Activated naive CD4-positive, alpha-beta T cell (primary cell): ENCODE measurements around the gene STK16.
"Not testable (repeated sequence)": the region's sequence is repeated elsewhere in the genome, so short reads cannot be mapped to it uniquely, and the experiment has no call there.

Source experiments
- DNase-seq, 4 experiments: peaks; one replicate each; lab custom pipeline; 2025; lab: John Stamatoyannopoulos, UW

The STK16 gene

DNA sequence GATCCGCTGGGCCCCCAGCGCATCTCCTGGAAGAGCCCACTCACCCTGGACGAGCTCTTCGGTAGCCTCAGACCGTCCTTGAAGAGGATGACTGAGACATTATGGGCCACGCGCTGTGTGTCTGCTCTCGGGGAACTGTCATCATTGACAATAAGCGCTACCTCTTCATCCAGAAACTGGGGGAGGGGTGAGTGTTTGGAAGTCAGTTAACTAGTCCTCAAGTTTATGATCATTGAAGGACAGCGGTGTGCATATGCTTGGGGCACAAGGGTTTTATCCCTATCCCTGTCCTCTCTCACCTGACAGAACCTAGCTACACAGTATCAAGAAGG, 586 bp downstream of the STK16 start:
- no peak for DNase-seq

DNA sequence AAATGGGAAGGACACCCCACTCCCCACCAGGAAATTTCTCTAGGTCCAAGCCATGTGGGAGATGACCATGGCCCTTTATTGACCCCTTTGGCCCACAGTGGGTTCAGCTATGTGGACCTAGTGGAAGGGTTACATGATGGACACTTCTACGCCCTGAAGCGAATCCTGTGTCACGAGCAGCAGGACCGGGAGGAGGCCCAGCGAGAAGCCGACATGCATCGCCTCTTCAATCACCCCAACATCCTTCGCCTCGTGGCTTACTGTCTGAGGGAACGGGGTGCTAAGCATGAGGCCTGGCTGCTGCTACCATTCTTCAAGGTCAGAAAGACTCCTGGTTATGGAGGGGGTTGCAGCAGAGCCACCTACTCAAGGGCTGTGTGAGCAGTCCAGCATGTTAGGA, 1.3 kb downstream of the STK16 start:
- no peak for DNase-seq

DNA sequence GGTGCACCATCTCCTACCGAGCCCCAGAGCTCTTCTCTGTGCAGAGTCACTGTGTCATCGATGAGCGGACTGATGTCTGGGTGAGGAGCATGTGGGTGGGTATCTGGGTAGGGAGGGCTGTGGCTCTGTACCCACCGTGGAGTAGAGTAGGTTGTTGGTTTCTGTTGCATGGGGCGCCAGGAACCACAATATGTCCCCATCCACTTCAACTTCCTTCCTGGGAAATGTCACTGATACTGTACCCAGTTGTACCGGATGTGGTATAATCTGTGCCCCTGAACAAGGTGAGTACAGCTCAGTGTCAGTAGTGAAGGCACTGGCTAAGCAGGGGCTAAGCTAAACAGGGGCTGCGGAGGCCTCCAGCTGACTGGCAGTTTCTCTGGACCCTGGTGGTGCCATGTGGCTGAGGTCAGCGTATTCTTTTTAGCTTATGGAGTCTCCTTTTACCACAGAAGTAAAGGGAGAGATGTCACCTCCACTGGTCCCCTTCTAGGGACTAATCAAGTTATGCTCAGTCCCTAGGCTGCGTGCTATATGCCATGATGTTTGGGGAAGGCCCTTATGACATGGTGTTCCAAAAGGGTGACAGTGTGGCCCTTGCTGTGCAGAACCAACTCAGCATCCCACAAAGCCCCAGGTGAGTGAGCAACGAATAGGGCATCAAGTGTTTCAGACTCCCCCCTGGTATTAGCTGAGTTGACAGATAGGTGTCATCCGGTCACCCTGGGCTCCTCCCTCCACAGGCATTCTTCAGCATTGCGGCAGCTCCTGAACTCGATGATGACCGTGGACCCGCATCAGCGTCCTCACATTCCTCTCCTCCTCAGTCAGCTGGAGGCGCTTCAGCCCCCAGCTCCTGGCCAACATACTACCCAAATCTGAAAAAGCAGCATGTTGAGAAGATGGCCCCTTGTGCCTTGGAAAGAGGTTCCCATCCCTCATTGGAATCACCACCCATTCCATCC, 2.7 kb downstream of the STK16 start:
- DNase-seq = peak in 1 of 4 experiments; percentile 26

DNA sequence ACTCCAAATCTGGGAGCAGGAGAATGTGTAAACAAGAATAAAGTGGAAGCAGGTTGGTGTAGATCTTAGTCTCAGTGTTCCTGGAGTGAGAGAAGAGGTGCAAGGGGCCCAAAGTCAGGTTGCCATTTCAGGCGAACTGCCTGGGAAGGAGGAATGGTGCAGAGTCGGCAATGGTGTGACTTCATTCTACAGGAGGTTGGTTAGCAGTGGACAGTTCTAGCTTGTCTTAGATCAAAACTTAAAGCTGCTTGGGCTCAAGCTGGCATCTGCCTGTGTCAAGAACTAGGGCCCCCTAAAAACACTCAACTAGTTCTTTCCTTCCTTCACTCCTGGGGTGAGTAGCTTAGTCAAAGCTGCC, 3.5 kb downstream of the STK16 start:
- no peak for DNase-seq

DNA sequence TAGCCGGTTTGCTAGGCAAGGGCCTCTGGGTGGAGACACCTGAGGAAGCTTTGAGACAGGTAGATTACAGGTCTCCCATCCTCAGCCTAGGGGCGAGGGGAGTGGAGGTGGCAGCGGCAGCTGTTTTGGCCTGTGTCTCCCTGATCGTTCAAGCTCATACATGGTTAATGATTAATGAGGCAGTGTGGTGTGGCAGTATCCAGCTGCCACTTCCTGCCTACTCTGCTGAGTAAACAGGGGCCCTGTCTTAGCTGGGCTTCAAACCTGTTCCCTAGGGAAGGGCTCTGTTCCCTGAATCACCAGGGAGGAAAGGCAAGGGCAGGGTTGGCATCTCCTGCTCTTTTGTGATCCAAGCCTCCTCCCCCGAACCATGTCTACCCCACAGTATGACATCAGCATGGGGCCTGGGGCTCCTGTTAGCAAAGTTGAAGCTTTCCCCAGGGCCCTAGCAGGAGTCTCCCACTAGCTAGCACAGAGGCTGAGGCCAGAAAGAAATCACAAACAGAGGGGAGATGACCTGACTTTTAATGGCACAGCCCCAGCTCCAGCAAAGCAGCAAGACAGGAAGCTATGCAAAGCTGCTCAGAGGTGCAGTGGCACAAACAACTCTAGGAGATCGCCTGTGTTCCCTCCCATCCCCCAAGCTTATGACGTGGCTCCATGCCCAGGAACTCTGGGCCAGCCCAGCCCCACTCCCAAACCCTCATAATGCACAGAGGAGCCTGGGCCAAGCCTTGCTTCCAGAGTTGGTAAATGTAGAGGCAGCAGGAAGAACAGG, 4.1 kb downstream of the STK16 start:
- DNase-seq = peak in 2 of 4 experiments; percentile 10 to 20

DNA sequence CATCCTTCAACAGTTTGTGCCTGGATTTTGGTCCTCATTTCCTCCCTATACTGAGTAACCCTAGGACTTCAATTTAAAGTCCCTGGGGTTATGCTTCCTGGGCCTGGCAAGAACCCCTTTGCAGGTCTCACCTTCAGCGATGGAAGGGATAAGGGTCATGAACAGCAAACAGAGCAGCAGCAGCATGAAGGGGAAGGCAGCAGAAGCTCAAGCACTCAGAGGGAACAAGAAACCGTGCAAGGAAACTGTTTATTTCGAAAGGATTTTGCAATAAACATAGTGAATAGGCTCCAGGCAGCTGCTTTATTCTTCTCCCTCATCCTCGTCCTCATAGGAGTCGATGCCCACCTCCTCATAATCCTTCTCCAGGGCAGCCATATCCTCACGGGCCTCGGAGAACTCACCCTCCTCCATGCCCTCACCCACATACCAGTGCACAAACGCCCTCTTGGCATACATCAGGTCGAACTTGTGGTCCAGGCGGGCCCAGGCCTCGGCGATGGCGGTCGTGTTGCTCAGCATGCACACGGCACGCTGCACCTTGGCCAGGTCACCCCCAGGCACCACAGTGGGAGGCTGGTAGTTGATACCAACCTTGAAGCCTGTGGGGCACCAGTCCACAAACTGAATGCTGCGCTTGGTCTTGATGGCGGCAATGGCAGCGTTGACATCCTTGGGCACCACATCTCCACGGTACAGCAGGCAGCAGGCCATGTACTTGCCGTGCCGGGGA, 4.9 kb downstream of the STK16 start:
- DNase-seq = no peak

DNA sequence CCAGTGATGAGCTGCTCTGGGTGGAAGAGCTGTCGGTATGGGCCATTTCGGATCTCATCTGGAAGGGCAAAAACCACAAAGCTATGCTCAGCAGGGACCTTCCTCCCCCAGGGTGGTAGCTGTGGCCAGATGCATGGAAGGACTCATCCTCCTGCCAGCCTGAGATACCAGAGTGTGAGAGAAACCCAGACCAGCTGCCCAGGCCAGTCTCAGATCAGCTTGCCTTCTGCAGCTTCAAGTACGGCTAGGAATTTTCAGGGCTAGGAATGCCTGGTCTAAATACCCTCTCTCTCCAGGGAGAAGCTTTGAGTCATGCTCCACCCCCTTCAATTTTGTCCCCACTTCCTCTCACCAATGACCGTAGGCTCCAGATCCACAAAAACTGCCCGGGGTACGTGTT, 6.4 kb downstream of the STK16 start:
- DNase-seq = no peak

DNA sequence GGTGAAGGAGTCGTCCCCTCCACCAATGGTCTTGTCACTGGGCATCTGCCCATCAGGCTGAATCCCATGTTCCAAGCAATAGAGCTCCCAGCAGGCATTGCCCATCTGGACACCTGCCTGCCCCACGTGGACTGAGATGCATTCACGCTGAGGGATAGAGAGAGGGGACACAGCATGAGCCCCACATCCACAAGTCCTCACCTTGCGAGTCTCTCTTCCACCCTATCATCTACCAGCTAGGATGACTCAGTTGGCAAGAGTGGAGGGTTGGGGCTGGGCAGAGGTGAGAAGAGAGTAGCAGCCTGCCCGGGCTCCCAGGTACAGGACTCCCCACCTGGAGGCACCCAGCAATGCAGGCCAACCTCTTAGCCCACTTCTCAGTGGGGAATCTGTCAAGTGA, 6.8 kb downstream of the STK16 start:
- DNase-seq = peak in 1 of 4 experiments; percentile 12

DNA sequence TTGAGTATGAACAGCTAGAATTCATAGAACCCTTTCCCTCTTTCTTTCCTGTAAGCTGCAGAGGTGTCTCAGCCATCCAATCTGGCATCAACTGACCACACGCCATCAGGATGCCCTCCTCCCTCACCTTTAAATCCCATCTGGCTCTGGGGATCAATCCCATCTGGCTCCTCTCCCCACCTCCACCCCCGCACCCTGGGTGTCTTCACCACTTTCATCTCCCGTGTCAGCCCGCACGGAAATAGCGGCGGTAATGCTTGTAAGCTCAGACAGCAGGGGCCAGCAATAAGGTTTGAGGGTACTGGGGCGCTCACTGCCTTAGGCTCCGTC, 7.3 kb downstream of the STK16 start:
- peak in 1 of 4 experiments; percentile 39 for DNase-seq

DNA sequence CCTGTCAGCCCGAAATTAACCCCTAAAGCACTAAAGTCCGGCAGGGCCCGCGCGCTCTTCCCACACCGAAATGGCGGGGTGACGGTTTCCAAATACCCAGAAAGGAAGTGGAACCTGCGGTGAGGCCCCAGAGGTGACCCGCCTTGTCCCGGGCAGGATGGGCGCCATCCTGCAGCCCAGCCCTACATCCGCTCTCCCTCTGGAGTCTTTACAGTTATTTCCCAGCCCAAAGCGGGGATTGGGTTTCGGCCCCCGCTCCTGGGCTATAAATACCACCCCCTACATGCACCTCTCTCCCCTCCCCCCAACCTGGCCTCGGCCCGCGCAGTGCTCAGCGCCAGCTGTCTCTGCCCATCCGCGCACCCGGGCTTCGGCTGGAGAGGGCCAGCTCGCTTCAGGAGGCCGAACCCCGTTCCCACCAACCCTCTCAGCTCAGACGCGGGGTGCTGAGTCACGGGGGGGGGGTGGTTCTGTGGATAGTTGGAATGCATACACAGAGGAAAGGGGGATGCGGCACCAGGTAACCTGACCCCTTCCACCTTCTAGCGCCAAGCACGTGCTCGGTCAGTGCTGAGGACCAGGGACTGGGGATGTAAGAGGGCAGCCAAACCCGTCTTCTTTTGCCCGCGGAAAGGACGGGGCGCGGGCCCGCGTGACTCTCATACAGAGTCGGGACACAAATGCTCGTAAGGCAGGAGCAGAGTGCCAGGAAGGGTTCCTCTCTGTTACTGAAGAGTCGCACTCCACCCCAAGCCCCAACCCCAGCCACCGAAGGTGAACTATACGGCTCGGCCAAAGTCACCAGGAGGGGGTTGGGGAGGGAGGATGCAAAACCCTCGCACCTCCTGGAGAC, 7.8 kb downstream of the STK16 start, which contains the start of gene TUBA4B:
Gene TUBA4B (plus strand): TSS at position 344 of the 853 bp plus-strand sequence. CDS start 165 bp downstream, at position 509.
- peak in 2 of 4 experiments; percentile 22 to 39 for DNase-seq

DNA sequence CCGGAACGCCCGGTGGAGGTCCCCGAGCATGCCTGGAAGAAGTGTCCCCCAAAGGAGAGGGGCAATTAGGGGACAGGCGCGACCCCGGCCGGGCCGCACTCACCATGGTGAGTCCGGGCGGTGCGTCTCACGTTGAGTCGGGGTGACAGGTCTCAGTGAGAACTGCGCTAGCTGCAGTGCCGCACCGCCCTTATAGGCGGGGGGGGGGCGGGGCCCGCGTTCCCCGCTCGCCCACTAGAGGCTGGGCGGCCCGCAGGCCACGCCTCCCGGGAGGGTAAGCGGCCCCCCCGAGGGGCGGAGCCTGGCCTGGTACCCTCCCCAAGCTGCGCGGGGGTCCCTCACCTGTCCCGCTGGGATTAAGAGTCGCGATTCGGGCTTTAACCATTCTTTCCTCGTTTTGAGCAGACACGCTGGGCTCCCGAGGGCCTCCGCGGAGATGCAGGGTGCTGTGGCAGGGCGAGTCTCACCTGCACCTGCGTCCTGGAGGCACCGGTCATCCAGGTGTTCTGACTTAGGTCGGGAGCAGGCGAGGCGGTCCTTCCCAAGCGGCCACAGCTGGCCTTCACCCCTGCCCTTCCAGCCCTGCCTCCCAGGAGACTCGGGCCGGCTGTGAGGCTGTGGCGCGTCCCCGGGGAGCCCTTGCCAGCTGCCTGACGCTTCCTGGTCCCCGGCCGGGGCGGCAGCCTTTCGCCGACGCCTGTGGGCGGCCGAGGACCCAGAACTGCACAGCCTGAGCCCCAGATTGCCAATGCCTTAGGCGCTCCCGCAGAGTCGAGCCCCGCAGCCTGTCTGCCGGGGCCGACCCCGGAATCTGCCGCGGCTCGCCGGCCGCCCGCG, 8.7 kb downstream of the STK16 start, which contains the start of gene TUBA4A:
Gene TUBA4A (minus strand): TSS at position 166 of the 837 bp plus-strand sequence. CDS start 60 bp downstream, at position 106.
- peak; percentile 74 to 94 (median 82) for DNase-seq

DNA sequence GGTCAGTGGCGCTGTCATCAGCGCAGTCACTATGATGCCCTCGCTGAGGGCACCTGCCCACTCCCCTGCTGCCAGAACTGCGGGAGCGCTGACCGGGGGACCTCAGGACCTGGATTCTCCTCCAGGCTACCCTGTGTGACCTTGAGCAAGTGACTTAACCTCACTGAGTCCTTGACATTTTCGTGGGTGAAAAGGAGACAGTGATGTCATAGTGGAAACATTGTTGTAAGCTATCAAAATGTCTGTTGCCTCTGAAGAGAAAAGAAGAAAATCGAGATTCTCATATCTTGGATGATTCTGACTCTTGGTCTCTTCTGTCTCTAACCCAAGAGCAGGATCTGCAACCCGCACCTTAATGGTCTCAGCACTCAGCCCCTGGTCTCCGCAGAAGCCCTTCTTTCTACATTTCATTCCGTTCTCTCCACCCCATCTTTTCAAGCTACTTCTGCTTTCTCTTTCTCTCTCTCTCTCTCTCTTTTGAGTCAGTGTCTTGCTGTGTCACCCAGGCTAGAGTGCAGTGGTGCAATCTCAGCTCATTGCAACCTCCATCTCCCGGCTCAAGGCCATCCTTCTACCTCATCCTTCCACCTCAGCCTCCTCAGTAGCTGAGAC, 9.4 kb downstream of the STK16 start:
- no peak for DNase-seq

DNA sequence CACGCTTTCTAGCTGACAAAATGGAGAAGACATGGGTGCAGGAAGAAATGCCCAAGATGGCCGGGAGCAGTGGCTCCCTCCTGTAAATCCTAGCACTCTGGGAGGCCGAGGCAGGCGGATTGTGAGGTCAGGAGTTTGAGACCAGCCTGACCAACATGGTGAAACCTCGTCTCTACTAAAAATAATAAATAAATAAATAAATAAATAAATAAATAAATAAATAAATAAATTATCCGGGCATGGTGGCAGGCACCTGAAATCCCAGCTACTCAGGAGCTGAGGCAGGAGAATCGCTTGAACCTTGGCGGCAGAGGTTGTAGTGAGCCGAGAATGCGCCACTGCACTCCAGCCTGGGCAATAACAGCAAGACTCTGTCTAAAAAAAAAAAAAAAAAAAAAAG, 13.7 kb downstream of the STK16 start:
- not testable (repeated sequence) for DNase-seq

DNA sequence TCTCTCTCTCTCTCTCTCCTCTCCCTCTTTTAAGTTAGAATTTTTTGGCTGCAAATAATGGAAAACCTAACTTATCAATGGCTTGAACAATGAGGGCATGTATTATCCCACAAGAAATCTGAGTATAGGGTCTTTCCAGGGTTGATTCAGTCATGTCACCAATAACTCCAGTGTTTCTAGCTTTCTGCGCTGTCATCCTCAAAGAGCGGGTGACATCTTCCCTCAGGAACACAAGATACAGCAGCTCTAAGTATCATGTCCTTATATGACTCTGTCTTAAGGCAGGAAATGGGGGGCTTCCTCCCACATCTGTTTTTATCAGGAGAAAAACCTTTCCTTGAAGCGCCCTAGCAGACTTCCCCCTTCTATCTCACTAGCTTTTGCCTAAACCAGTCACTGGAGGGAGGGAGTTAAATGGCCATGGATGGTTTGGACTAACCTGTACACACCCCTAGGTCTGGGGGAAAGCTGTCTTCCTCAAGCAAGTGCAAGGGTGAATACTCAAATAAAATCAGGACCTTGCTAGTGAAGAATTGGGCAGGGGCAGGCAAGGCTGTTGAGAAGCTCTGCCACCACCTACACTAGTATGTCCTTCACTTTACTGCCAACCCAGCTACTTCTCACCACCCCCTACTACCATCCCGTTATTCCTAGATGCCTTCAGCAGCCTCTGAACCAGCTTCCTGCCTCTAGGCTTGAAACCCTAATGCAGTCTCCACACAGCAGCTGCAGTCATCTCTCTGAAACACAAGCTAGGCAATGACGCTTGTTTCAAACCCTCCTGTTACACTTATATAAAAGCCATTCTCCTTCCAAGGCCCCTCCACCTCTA, 16.0 kb downstream of the STK16 start:
- no peak for DNase-seq

DNA sequence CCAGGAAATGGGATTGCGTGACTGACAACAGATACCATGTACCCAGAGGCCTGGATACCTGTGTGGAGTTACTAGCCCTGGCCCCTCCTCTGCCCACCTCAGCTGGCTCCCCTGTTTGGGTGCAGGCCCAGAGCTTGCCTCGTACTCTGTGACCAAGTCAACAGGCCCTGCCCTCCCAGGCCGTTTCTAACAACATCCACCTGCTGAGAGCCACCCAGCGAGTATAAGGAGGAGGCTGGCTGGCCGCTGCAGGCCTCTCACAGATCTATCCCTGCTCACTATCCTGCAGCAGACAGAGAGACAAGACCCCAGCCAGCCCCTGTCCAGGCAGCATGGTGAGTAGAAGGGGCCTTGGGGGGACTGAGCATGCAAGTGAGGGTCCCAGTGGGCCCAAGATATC, 21.0 kb downstream of the STK16 start:
- no peak for DNase-seq

DNA sequence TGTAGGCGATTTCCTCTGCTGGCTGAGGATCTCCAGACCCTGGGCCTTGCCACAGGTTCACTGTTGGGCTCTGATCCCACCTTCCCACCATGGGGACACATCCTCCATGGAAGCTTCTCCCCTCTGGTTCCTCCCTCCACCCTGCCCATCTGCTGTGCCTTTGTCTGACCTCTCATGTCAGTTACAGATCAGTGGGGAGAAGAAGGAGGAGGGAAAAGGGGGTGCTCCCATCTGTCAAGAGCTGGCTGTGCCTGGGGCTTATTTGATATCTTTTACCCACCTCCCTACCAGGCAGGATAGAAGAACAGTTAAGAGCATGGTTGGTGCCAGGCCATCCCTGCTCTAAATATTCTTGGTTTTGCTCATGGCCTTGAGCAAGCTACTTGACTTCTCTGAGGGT, 21.6 kb downstream of the STK16 start:
- no peak for DNase-seq

DNA sequence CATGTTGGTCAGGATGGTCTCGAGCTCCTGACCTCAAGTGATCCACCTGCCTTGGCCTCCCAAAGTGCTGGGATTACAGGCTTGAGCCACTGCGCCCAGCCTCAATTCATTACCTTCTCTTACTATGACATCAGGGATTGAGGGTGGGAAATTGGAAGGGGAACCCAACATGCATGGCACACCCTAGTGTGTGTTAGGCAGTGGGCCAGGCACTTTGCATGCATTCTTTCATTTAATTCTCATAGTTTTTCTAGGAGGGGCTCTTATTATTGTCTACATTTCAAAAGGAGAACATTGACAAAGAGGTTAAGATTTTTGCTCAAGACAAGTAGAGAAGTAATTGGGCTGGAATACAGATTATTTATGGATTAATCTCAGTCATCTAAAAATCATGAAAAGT, 23.0 kb downstream of the STK16 start:
- DNase-seq = no peak

DNA sequence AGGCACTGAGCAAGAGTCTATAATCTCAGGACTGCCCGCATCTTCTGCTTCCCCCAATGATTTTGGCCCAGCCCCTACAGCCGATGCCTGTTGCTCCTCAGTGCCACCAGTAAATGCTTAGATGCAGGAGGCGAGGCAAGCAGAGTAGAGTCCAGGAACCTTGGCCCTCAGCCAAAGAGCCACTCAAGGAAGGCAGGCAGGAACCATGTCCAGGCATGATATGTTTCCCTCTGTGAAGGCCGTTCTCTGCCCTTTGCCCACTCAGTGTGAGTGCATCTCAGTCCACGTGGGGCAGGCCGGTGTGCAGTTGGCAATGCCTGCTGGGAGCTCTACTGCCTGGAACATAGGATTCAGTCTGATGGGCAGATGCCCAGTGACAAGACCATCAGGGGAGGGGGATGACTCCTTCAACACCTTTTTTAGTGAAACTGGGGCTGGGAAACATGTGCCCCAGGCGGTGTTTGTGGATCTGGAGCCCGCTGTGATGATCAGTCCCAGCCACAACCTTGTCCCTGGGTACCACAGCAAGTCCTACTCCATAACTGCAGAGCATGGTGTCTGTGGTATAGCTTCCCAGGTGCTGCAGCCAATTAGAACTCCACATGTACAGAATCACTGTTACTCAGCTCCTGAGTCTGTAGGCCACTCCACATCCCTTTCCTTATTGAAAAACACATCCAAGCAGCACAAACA, 24.2 kb downstream of the STK16 start:
- no peak for DNase-seq

DNA sequence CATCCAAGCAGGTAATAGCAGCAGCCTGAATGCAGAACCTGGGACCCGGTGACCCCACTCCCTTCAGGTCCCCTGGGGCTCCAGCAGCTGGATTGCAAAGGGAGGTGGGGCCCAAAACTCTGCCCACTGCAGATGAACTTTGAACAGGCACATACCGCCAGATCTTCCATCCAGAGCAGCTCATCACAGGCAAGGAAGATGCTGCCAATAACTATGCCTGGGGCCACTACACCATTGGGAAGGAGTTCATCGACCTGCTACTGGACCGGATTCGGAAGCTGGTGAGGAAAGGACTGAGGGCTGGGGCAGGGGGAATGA, 24.7 kb downstream of the STK16 start:
- no peak for DNase-seq
